HepG2 (cell line): Measurements from ENCODE around the gene TTC5. TPM values are rescaled to one million over a fixed set of nuclear protein-coding genes. Genes with fewer than 3 reads are reported as not detected.

ENCODE experiments used
- CCDC6 ChIP-seq: sonication (generic); formaldehyde crosslinking; IDR thresholded peaks from 2 replicates; pipeline ENCODE4 v1.8.1; 2022; ENCODE audit warnings: mild to moderate bottlenecking, missing genetic modification reagents, moderate library complexity
- E2F2 ChIP-seq: sonication (generic); formaldehyde crosslinking; IDR thresholded peaks from 2 replicates; pipeline ENCODE4 v1.4.0; 2020; ENCODE audit warnings: missing genetic modification reagents, borderline replicate concordance
- ERF ChIP-seq: IDR thresholded peaks from 2 replicates; pipeline ENCODE4 v1.6.1; 2018; ENCODE audit warnings: missing biosample characterization, missing genetic modification reagents
- GTF2F1 ChIP-seq: fragments of 150-350 bp; IDR thresholded peaks from 2 replicates; pipeline ENCODE4 v1.6.1; 2014; ENCODE audit warnings: low read length
- ISX ChIP-seq: sonication (generic); formaldehyde crosslinking; conservative IDR thresholded peaks from 2 replicates; pipeline ENCODE4 v1.5.0; 2020; ENCODE audit warnings: missing genetic modification reagents
- LRRFIP1 ChIP-seq: sonication (generic); formaldehyde crosslinking; conservative IDR thresholded peaks from 2 replicates; pipeline ENCODE4 v1.4.0; 2020; ENCODE audit warnings: missing genetic modification reagents
- MTA1 ChIP-seq: sonication (generic); formaldehyde crosslinking; IDR thresholded peaks from 2 replicates; pipeline ENCODE4 v1.4.0; 2020; ENCODE audit warnings: missing genetic modification reagents, mild to moderate bottlenecking, borderline replicate concordance
- MXD4 ChIP-seq: IDR thresholded peaks from 2 replicates; pipeline ENCODE4 v1.6.1; 2016; ENCODE audit warnings: mild to moderate bottlenecking, missing biosample characterization, missing genetic modification reagents
- NFIC ChIP-seq: IDR thresholded peaks from 2 replicates; pipeline ENCODE4 v1.6.1; 2012; ENCODE audit warnings: mild to moderate bottlenecking, low read length, inconsistent platforms
- NR2F6 ChIP-seq, 2 experiments: IDR thresholded peaks; 2 replicates each; pipeline ENCODE4 v1.6.1; 2016; ENCODE audit warnings: antibody characterized with exemption in 1 of 2, mild to moderate bottlenecking in 1 of 2
- RBFOX2 ChIP-seq: fragments of 200-400 bp; formaldehyde crosslinking; IDR thresholded peaks from 2 replicates; pipeline ENCODE4 v1.6.1; 2017; ENCODE audit warnings: low read depth, mild to moderate bottlenecking, low read length
- SIX1 ChIP-seq: sonication (generic); formaldehyde crosslinking; IDR thresholded peaks from 2 replicates; pipeline ENCODE4 v1.4.0; 2020; ENCODE audit warnings: missing genetic modification reagents, borderline replicate concordance
- SIX4 ChIP-seq: sonication (generic); formaldehyde crosslinking; IDR thresholded peaks from 2 replicates; pipeline ENCODE4 v1.4.0; 2020; ENCODE audit warnings: missing genetic modification reagents
- SP140L ChIP-seq: sonication (generic); formaldehyde crosslinking; IDR thresholded peaks from 2 replicates; pipeline ENCODE4 v1.4.0; 2020; ENCODE audit warnings: missing genetic modification reagents, borderline replicate concordance
- STAT6 ChIP-seq: sonication (generic); formaldehyde crosslinking; IDR thresholded peaks from 2 replicates; pipeline ENCODE4 v1.4.0; 2020; ENCODE audit warnings: missing genetic modification reagents, mild to moderate bottlenecking, borderline replicate concordance
- TEF ChIP-seq: sonication (generic); formaldehyde crosslinking; IDR thresholded peaks from 2 replicates; pipeline ENCODE4 v1.5.0; 2020; ENCODE audit warnings: missing genetic modification reagents
- ZMAT5 ChIP-seq: sonication (generic); formaldehyde crosslinking; IDR thresholded peaks from 2 replicates; pipeline ENCODE4 v1.5.0; 2020; ENCODE audit warnings: mild to moderate bottlenecking, low read depth, missing genetic modification reagents, borderline replicate concordance
- ZNF143 ChIP-seq: sonication (generic); formaldehyde crosslinking; IDR thresholded peaks from 2 replicates; pipeline ENCODE4 v1.4.0; 2020; ENCODE audit warnings: missing genetic modification reagents
- ZNF484 ChIP-seq: sonication (generic); formaldehyde crosslinking; IDR thresholded peaks from 2 replicates; pipeline ENCODE4 v1.5.1; 2020; ENCODE audit warnings: mild to moderate bottlenecking, low read depth, missing genetic modification reagents, borderline replicate concordance
- ZNF607 ChIP-seq: sonication (generic); formaldehyde crosslinking; IDR thresholded peaks from 2 replicates; pipeline ENCODE4 v1.5.1; 2020; ENCODE audit warnings: missing genetic modification reagents, mild to moderate bottlenecking, borderline replicate concordance
- ZNF724P ChIP-seq: sonication (generic); formaldehyde crosslinking; IDR thresholded peaks from 2 replicates; pipeline ENCODE4 v1.8.0; 2022; ENCODE audit warnings: missing genetic modification reagents, borderline replicate concordance
- ZNF780A ChIP-seq: sonication (generic); formaldehyde crosslinking; IDR thresholded peaks from 2 replicates; pipeline ENCODE4 v1.8.0; 2022; ENCODE audit warnings: mild to moderate bottlenecking, missing genetic modification reagents, moderate library complexity
- ZNF792 ChIP-seq: IDR thresholded peaks from 2 replicates; pipeline ENCODE4 v1.6.1; 2016
- polyA plus RNA-seq, 8 experiments: library from polyadenylated mRNA; depleted of rRNA in 3 of 8; stranded (reverse) in 7 of 8; unstranded in 1 of 8; fragments of >200 nt; fragmentation: Illumina TruSeq in 4 of 8; extraction: Trizol in 4 of 8; gene quantifications; 2 replicates each; pipeline versions ENCODE4 v1.2.1 to v1.2.3, GENCODE V29; 2011 to 2016; ENCODE audit warnings: low read depth in 4 of 8, missing spikeins in 1 of 8, mixed read lengths in 1 of 8; ENCODE audit not compliant: insufficient read depth in 1 of 8
- total RNA-seq, 5 experiments: library from RNA; depleted of rRNA; stranded (reverse); fragments of >200 nt; fragmentation: Illumina TruSeq; extraction: Trizol; gene quantifications; 2 replicates each; pipeline ENCODE4 v1.2.3, GENCODE V29; 2016; ENCODE audit warnings: low read depth in 1 of 5

The TTC5 gene
- total and polyA plus RNA-seq, 2 of the 13 experiments (the other 11 are each of a cell fraction or from before 2014, with no cell fraction given): 8.7 to 28.5 TPM

- TF ChIP-seq ZNF792 (CRISPR knock-in tag) (no peak), LRRFIP1 (no peak), ZNF484 (CRISPR knock-in tag) (no peak), SP140L (CRISPR knock-in tag) (no peak), NFIC (no peak), CCDC6 (CRISPR knock-in tag) (no peak), MTA1 (CRISPR knock-in tag) (no peak), ZNF607 (CRISPR knock-in tag) (no peak), NR2F6 (IDR thresholded peaks at IDR 0.05) (peak; percentile 64; the same call in 1 of the 2 replicates), NR2F6 (CRISPR knock-in tag; IDR thresholded peaks at IDR 0.05) (peak; percentile 46; the same call in 1 of the 2 replicates), MXD4 (CRISPR knock-in tag) (no peak), RBFOX2 (0 out of 2 replicates have a peak, but pooled peaks have one; percentile 34), ZMAT5 (CRISPR knock-in tag) (no peak), ERF (no peak; the same call in 1 of the 2 replicates), TEF (peak; percentile 92), ZNF143 (CRISPR knock-in tag) (no peak), SIX1 (CRISPR knock-in tag) (no peak), STAT6 (CRISPR knock-in tag) (no peak), ZNF780A (CRISPR knock-in tag) (no peak), E2F2 (CRISPR knock-in tag) (no peak), SIX4 (CRISPR knock-in tag) (no peak), GTF2F1 (no peak), ISX (CRISPR knock-in tag) (no peak), ZNF724P (no peak)
Measured at GRCh38 chr14:20327005-20327869, 21.5 kb upstream of the TTC5 start (continued).
